Activated CD8-positive, alpha-beta memory T cell treated with anti-CD3 and anti-CD28 coated beads, Interleukin-2, amount 50 U/mL, for 48 hours (primary cell): ENCODE results near the gene RYR1.
"Not testable (repeated sequence)": the region's sequence is repeated elsewhere in the genome, so short reads cannot be mapped to it uniquely, and the experiment has no call there.

Experiments
- DNase-seq: peaks from one replicate; pipeline ENCODE4 v3.0.0-alpha.2; 2020

RYR1 gene

DNA sequence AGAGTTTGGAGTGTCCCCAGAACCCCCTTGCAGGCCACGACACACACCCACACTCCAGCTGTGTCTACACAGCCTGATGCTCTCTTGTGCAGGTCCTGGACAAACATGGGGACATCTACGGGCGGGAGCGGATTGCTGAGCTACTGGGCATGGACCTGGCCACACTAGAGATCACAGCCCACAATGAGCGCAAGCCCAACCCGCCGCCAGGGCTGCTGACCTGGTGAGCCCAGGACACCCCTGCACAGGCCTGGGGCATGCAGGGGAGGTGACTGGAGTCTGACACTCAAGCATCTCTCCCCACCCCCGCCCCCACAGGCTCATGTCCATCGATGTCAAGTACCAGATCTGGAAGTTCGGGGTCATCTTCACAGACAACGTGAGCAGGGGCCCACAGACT, 144.3 kb downstream of the RYR1 start:
- no peak for DNase-seq

DNA sequence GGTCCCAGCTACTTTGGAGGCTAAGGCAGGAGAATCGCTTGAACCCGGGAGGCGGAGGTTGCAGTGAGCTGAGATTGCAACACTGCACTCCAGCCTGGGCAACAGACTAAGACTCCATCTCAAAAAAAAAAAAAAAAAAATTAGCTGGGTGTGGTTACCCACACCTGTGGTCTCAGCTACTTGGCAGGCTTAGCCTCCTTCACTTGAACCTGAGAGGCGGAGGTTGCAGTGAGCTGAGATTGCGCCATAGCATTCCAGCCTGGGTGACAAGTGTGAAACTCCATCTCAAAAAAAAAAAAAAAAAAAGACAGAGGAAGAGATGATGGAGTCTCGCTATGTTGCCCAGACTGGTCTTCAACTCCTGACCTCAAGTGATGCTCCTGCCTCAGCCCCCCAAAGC, 145.8 kb downstream of the RYR1 start:
- DNase-seq: not testable (repeated sequence)

DNA sequence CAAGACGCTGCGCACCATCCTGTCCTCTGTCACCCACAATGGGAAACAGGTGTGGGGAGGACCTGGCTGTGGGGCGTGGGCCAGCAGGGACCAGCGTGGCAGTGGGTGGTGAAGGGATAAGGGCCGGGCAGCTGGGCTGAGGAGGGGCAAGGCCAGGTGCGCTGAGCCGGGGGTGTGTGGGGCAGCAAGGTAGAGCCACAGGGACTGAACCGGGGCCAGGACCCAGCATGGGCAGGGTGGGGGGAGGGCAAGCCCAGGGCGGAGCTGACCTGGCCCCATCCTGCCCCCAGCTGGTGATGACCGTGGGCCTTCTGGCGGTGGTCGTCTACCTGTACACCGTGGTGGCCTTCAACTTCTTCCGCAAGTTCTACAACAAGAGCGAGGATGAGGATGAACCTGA, 146.6 kb downstream of the RYR1 start:
- DNase-seq: no peak

DNA sequence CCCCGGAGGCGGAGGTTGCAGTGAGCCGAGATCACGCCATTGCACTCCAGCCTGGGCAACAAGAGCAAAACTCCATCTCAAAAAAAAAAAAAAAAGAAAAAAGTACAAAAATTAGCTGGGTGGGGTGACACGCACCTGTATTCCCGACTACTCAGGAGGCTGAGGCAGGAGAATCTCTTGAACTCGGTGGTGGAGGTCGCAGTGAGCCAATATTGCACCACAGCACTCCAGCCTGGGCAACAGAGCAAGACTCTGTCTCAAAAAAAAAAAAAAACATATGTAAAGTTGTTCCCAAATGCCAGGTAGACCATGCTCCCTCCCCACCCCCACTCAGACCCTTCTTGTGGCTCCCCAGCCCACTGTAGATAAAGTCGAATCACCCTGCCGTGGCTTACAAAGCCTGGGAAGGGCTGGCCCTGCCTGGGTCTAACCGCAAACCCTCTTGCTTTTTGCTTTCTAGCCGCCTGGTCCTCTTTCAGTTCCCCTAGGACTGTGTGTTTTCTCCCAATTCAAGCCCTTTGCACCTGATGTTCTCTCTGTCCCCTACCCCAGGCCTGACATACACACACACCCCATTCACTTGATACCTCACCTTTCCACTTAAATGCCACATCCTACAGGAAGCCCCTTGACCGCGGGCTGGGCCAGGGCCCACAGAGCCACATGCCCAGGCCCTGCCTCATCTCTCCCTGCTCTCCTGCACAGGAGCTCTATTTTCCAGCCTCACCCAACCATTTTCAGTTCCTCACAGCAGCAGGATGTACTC, 149.9 kb downstream of the RYR1 start:
- DNase-seq: no peak

DNA sequence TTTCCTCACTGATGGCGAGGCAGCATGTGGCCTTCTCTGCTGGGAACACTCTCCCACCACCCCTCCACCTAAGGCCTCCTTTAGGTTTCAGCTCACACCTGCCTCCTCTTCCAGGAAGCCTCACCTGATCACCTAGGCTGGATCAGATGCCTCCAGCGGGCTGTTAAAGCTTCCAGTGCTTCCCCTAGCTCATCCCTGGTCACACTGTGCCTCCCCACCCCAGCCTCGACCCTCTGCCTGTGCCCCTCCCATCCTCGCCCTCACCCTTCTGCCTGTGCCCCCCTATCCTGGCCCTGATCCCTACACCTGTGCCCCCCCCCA, 150.5 kb downstream of the RYR1 start:
- no peak for DNase-seq

DNA sequence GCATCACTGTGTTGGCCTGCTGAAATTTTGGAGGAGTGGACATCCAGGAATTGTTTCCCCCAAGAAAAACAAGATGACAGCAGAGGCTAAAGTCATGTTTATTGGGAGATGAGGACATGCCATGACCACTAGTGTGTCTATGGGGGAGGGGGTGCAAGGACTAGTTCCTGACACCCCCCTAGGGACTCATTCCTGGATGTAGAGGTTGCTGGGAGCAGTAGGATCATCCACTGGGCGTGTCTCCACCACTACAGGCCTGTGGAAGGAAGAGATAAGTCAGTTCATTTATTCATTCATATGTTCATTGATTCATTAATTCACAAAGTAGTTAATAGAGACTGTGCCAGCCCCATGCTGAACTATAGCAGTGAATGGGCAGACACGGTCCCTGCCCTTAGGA, 154.1 kb downstream of the RYR1 start:
- DNase-seq: no peak

DNA sequence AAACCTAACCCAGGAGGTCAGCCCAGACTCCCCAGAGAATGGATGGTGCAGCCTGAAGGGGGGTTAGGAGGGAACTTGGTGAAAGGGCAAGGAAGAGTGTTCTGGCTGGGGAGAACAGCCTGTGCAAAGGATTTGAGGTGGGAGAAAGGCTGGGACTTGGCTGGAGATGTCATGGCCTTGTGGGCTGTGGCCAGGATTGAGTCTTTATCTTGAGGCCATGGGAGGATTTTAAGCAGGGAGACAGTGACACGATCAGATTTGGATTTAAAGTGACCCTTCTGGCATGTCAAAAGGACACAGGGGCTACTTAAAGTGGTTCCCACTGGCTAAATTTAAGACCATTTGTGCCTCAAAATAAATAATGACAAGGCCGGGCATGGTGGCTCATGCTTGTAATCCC, 154.6 kb downstream of the RYR1 start:
- DNase-seq: no peak

DNA sequence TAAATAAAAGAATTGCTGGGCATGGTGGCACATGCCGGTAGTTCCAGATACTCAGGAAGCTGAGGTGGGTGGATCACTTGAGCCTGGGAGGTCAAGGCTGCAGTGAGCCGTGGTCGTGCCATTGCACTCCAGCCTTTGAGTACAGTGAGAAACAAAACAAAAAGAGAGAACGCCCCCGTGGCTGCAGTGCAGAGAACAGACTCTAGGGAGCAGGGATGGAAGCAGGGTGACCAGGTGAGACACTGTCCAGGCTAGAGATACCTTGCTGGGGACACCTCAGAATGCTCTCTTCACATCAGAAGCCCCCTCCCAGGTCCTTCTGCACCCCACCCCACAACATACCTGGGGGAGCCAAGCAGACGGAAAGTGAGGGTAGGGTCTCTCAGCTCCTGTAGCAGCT, 159.4 kb downstream of the RYR1 start:
- no peak for DNase-seq

DNA sequence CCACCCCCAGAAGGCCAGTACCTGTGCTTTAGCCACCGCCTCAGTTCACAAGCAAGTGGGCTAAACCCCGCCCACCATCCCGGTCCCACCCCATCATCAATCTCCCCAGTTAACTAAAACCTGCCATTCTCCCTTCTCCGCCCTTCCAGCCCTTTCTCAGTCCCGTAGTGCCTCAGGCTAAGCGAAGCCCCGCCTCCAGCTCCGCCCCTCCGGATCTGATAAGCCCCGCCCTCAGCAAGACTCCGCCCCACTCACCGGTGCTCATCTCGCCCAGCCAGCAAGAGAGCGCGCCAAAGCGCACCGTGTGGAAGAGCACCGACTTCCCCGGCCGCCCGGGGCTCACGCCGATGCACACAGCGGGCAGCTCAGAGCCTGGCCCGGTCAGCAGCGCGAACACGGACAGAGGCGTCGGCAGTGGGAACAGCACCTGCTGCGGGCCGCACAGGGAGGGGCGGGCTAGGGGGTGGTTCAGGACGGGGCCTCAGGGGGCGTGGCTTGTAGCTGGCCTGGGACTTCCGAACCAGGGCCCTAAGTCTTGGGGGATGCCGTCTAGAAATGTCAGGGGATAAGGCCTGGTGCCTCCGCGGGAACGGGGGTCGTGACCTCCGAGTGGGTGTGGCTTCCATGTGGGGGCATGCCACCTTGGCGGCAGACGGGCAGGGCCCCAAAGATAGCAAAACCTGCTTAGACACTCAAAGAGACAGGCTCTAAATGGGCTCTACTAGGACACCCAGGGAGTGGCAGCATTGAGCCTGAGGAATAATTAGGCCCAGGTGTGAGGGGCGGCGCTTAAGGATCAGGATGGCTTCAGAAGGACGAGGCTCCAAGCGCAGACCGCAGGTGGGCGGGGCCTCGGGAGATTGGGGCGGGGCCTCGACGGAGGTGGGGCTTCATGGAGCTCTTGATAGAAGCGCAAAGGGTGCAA, 162.8 kb downstream of the RYR1 start:
- peak; percentile 71 for DNase-seq

DNA sequence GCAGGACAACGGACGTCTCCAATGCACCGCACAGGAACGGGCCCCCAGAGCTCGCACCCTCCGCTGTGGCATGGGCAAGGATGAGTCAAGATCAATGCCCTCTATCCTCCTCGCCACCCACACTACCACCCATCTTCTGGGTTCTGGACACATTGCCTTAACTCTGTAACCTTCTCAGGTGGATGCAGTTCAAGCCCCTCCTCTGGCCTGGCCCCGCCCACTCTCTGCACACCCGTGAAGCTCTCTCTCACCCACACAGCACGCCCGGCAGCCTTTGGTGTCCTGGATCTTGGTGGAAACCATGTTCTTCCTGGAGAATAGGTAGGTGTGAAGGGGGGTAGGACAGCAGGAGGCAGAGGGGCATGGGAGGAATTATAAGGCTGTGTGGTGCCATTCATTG, 163.6 kb downstream of the RYR1 start:
- no peak for DNase-seq

DNA sequence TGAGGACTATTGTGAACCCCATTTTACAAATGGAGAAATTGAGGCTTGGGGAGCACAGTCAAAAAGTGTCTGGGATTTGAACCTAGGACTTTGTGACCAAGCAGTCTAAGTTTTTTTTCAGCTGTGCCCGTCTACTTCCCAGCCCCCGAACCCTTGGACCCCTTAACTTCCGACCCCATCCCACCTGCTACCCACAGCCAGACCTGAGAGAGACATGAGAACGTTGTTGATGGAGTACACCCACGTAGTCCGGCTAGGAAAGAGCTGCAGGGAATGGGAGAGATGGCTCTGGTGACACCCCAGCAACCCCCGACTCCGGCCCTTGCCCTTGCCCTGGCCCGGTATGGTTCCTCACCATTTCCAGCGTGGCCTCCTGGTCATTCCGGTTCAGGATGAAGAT, 166.2 kb downstream of the RYR1 start:
- no peak for DNase-seq

DNA sequence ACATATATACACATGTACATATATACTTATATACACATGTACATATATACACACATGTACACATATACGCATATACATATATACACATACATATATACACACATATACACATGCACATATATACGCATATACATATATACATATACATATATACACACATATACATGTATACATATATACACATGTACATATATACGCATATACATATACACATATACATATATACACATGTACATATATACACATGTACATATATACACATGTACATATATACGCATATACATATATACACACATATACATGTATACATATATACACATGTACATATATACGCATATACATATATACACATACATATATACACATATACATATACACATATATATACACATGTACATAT, 169.4 kb downstream of the RYR1 start:
- DNase-seq: not testable (repeated sequence)

DNA sequence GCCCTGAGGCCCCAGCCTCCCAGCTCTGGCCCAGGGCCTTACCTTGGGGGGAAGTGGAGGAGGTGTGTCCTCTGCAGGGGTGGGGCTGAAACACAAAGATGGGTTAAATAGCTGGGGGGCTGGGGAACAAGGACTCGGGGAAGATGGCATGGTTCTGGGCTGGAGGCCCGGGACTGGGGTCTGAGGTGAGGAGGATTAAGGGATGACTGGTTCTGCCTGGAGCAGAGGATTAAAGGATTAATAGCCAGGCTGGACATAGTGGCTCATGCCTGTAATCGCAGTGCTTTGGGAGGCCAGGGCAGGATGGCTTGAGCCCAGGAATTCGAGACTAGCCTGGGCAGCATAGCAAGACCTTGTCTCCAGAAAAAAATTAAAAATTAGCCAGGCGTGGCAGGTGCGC, 172.6 kb downstream of the RYR1 start:
- DNase-seq: no peak

DNA sequence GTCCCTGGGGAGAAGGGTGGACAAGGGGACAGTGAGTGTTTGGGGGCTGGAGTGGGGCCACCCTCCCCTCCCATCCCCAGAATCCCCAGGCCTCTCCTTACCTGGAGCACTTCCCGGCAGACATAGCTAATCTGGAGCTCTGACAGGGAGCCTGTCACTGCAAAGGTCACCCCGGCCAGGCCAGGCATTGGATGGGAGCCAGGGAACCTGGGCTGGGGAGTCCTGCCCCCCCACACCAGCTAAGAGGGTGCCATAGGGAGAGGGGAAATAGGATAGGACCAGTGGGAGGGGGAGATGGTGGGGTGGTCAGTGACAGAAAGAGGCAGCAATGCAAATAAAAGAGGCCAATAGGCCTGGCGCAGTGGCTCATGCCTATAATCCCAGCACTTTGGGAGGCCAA, 180.8 kb downstream of the RYR1 start:
- no peak for DNase-seq

DNA sequence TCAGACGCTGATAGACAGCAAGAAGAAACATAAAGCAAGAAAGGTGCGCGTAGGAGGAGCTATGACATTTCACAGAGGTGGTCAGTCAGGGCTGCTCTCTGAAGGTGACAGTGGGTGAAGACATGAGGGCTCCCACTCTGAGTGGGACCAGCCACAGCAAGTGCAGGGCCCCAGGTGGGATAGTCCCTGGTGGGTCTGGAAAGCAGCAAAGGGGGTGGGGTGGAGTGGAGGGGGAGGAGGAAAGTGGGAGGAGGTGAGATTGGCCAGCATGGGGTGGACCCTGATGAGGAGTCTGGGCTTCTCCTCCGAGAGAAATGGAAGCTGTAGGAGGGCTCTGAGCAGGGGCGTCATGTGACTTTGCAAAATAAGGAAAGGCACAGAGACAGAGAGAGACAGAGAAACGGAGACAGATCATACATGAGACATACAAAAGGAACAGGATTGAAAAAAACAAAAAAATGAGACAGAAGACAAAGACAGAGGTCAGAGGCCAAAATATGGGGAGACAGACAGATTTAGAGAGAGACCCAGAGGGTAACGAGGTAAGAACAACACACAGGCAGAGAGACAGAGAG, 181.6 kb downstream of the RYR1 start:
- DNase-seq: no peak

DNA sequence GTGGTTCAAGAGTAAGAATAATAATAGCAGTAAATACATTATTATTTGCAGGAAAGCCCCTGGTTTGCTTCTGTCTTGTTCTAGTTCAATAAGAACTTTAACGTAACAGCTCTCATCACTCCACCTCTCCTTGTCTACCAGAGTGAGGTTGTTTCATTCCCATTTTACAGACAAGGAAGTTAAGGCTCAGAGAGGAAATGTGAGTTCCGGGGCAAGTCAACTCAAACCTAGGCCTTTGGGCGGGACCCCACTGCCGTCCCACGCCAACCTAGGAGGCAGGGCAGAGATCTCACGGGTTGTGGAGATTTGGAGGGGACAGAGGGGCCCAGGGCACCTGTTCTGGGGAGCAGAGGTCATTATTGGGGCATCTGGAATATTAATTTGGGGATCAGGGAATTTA, 182.8 kb downstream of the RYR1 start:
- DNase-seq: no peak

DNA sequence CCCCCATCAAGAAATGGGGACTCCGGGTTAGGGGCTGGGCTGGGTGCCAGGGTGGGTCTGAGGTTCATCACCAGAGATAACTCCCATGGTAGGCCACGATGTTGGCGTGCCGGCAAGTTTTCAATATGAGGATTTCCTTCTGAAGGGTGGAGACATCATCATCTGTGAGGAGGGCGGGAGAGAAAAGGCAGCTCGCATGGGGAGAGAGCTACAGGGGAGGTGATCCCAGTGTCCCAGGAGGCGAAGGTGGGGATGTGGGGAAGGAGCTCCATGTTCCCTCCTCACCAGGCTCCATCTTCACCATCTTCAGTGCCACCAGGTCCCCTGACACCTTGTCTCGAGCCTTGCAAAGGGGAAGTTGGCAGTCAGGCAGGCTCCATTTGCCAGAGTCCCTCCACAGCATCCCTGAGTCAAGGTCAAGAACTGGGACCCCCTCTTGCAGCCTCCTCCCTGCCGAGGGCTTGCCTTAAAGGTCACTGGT, 183.8 kb downstream of the RYR1 start:
- DNase-seq: peak; percentile 66

DNA sequence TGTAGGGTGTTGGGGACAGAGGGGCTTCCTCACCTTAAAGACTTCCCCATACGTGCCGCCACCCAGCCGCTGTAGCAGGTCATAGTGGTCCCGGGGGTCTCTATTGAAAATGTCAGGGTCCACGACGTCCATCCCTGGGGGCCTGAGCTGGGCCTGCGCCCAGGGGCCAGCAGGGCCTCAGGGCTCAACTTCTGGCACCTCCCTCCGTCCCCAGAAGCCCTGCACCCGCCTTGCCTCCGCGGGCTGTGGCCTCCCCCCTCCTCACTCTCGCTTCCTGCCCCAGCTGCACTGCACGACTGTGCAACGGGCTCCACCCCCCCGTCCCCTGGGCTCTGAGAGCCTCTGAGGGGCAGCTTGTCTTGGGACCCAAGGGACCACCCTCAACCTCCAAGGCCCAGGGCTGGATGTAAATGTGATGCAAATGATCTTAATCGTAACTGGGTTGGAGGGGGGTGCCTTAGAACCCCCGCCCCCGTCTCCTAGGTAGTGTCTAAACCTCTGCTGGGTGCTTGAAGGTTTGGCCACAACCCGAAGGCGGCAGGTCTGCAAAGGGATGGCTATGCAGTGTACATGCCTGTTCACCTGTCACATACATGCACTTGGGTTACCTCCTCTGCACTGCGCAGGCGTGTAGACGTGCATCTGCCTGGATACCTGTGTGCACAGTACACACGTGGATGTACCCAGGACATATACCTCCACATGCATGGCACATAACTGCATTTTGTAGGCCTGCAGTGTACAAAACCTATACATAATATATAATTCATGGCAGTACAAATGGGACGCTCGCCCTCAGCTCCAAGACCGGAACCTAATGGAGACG, 184.5 kb downstream of the RYR1 start, which contains the start of gene MAP4K1:
MAP4K1 (minus strand) TSS at position 190 of the 826 bp plus-strand sequence; CDS start at position 132, 58 bp downstream.
- DNase-seq: peak; percentile 85

DNA sequence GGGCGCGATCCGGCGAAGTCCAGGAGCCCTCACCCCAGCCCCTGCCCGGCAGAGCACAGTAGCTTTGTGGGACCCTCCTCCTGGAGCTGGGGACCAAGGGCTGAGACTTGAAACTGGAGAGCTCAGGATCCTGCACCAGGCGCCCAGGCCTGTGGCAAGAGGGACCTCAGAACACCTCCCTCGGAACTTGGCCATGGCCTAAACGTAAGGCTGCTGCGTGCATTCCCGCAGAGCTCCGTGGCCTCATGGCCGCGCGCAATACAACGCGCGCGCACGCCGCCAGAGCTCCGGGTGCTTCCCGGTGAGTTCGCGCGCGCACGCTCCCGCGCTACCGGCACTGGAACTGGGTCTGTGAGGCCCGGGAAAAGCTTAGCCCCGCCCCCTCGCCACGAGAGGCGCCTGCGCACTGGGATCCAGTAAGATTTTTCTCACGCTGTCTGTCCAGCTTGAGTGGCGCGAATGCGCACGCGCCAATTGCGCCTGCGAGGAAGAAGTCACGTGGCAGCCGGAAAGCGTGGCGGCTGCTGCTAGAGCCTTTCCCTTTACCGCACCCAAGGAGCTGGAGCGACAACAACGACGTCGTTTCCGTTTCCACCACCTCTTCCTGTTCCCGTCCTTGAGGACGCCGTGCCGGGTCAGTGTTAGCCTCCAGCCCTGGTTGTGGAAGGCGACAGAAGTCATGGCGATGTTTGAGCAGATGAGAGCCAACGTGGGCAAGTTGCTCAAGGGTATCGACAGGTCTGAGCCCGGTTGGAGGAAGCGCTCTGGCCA, 185.3 kb downstream of the RYR1 start, which contains the start of gene EIF3K:
EIF3K (plus strand) TSS at position 599 of the 771 bp plus-strand sequence; CDS start at position 680, 81 bp downstream.
- DNase-seq: peak; percentile 100

DNA sequence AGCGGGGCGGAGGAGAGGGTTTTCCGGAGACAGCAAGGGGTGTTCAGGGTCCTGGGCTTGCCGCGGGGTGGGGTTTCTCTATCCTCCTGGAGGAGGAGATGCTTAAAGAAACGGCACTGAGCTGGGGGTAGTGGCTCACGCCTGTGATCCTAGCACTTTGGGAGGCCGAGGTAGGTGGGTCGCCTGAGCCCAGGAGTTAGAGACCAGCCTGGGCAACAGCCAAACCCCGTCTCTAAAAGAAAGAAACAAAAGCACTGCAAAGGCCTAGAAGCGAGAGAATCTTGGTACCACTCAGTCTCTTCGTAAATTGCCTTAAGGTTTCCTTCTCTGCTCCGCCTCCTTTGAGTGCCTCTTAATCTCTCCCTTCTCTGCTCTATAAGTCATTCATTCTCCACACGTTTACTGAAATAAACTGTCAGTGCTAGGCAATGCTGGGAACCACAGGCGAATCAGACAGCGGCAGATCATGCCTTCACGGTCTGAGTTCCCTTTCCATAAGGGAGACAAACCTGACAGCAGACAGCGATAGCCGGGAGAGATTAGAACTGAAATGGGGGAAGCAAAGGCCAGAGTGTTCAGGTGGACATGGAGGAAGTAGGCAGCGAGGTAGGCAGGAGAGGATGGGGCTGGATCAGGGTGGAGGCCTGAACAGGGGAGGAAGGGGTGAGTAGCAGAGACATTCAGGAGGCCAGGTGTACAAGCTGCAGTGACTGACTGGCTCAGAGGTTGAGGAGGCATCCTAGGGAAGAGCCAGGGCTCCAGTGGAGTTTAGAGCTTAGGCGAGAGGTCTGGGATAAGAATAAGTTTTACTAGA, 186.1 kb downstream of the RYR1 start:
- no peak for DNase-seq

DNA sequence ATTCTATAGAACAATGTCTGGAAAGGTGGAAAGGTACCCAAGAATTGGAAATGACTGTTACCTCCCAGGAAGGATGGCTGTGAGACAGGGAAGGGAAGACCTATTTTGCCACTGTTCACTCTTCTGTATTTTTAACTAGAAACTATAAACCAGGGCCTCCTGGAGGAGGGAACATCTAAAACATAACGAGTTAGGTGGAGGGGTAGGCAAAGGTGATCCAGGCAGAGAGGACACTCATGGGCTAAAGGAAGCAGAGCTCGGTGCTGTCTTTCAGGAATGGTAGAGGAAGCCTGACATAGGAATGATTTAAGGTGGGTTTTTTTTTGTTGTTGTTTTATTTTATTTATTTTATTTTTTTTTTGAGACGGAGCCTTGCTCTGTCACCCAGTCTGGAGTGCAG, 191.3 kb downstream of the RYR1 start:
- DNase-seq: no peak
